ENCODE measurements around the gene GPANK1. TPM values are rescaled to one million over a fixed set of nuclear protein-coding genes. Genes with fewer than 3 reads are reported as not detected.

The GPANK1 gene
- total and polyA plus RNA-seq, 9 of the 15 experiments (the other 6 are each of a cell fraction or from before 2014, with no cell fraction given) = 32.2 to 111 (median 46.3) TPM

- TF ChIP-seq ZNF609 (CRISPR knock-in tag; IDR thresholded peaks at IDR 0.05; ENCODE audit: borderline replicate concordance) = peak; percentile 98
- peak; percentile 88 for TF ChIP-seq CXXC5 (CRISPR knock-in tag; IDR thresholded peaks at IDR 0.05)
- TF ChIP-seq KDM4B (IDR thresholded peaks at IDR 0.05; ENCODE audit: borderline replicate concordance in 2 of 2, low read depth in 1 of 2) = 0 out of 4 replicates have a peak, but pooled peaks of 1 of the 2 experiments have one; percentile 61
- TF ChIP-seq HMGN3 (IDR thresholded peaks at IDR 0.05; ENCODE audit: borderline replicate concordance, extremely low read depth, insufficient read length, low read depth, low read length) = no peak
- TF ChIP-seq ZNF280A (IDR thresholded peaks at IDR 0.05; ENCODE audit: low read depth, partially characterized antibody) = no peak
- peak; percentile 82 for TF ChIP-seq NR2C2 (CRISPR knock-in tag; IDR thresholded peaks at IDR 0.05)
- TF ChIP-seq NR2C2 (tag; IDR thresholded peaks at IDR 0.05) = no peak
- peak; percentile 89 for TF ChIP-seq SMAD3 (CRISPR knock-in tag; conservative IDR thresholded peaks at IDR 0.05)
- no peak; the same call in 1 of the 2 replicates for TF ChIP-seq ELF2 (CRISPR knock-in tag; IDR thresholded peaks at IDR 0.05)
- no peak for TF ChIP-seq NR2C1 (IDR thresholded peaks at IDR 0.05)
- peak; percentile 81 for TF ChIP-seq NR2C1 (tag; IDR thresholded peaks at IDR 0.05)
- TF ChIP-seq DPF2 (IDR thresholded peaks at IDR 0.05) = peak; percentile 44
- TF ChIP-seq OTX1 (CRISPR knock-in tag; IDR thresholded peaks at IDR 0.05) = peak; percentile 83; the same call in 1 of the 2 replicates
- TF ChIP-seq HIVEP1 (CRISPR knock-in tag; IDR thresholded peaks at IDR 0.05) = 0 out of 2 replicates have a peak, but pooled peaks have one; percentile 82
- TF ChIP-seq ZNF589 (CRISPR knock-in tag; IDR thresholded peaks at IDR 0.05; ENCODE audit: low read depth) = no peak
- peak; percentile 99 for TF ChIP-seq AFF4 (CRISPR knock-in tag; IDR thresholded peaks at IDR 0.05)
- TF ChIP-seq EHMT2 (IDR thresholded peaks at IDR 0.05) = peak; percentile 9; the same call in 1 of the 2 replicates
- peak; percentile 89 for TF ChIP-seq MAX (CRISPR knock-in tag; IDR thresholded peaks at IDR 0.05)
Measured at GRCh38 chr6:31664790-31665500, at the start of gene GPANK1 (continued).
